ENCODE measurements around the gene UBFD1.
"Not testable (repeated sequence)": the region's sequence is repeated elsewhere in the genome, so short reads cannot be mapped to it uniquely, and the experiment has no call there.

Gene UBFD1

GRCh38 chr16:23570992-23571632 is 13.6 kb downstream of the UBFD1 start:
- DNase-seq, result no peak

GRCh38 chr16:23571895-23572294 is 14.4 kb downstream of the UBFD1 start:
- DNase-seq, result no peak

- no peak for DNase-seq
Observed at GRCh38 chr16:23572394-23572793, 14.9 kb downstream of the UBFD1 start.

GRCh38 chr16:23573817-23574216 is 16.3 kb downstream of the UBFD1 start:
- DNase-seq, result no peak

GRCh38 chr16:23575834-23576233 is 18.3 kb downstream of the UBFD1 start:
- DNase-seq, result no peak

GRCh38 chr16:23577493-23577892 is 20.0 kb downstream of the UBFD1 start:
- no peak for DNase-seq

- DNase-seq, result no peak
Observed at GRCh38 chr16:23578101-23578830, 20.7 kb downstream of the UBFD1 start.

- no peak for DNase-seq
Observed at GRCh38 chr16:23579371-23579770, 21.8 kb downstream of the UBFD1 start.

GRCh38 chr16:23580391-23580790 is 22.9 kb downstream of the UBFD1 start:
- no peak for DNase-seq

- no peak for DNase-seq
Observed at GRCh38 chr16:23581764-23582163, 24.2 kb downstream of the UBFD1 start.

GRCh38 chr16:23583271-23583670 is 25.7 kb downstream of the UBFD1 start:
- not testable (repeated sequence) for DNase-seq

GRCh38 chr16:23584186-23585076 is 26.9 kb downstream of the UBFD1 start:
- no peak for DNase-seq

GRCh38 chr16:23587726-23588125 is 30.2 kb downstream of the UBFD1 start:
- no peak for DNase-seq

GRCh38 chr16:23590181-23590580 is 32.7 kb downstream of the UBFD1 start:
- no peak for DNase-seq

GRCh38 chr16:23594186-23594585 is 36.7 kb downstream of the UBFD1 start:
- no peak for DNase-seq

- no peak for DNase-seq
Observed at GRCh38 chr16:23595246-23595950, 37.9 kb downstream of the UBFD1 start.

GRCh38 chr16:23595951-23596720 is 38.6 kb downstream of the UBFD1 start, which contains the start of gene NDUFAB1:
Gene NDUFAB1 (minus strand): TSS chr16:23596316. CDS start chr16:23596290, 26 bp downstream.
- peak; percentile 62 for DNase-seq

GRCh38 chr16:23597003-23597756 is 39.7 kb downstream of the UBFD1 start:
- DNase-seq, result no peak

GRCh38 chr16:23607726-23608125 is 50.2 kb downstream of the UBFD1 start:
- DNase-seq, result no peak

- DNase-seq, result no peak
Observed at GRCh38 chr16:23608194-23608593, 50.7 kb downstream of the UBFD1 start.

- no peak for DNase-seq
Observed at GRCh38 chr16:23609929-23610328, 52.4 kb downstream of the UBFD1 start.

Measured in NCI-H1048 (cell line).